Body of pancreas (tissue), 4 donors: ENCODE data around the gene DAP.

Experiments used
- CTCF ChIP-seq, 7 experiments: fragments of 450-650 bp in 4 of 7; fragments of 200-600 bp in 3 of 7; sonication (generic) in 3 of 7; IDR thresholded peaks; one replicate each; pipeline ENCODE4 v1.5.1; 2016 to 2019; ENCODE audit warnings: antibody characterized with exemption in 7 of 7
- POLR2A ChIP-seq, 3 donors: fragments of 450-650 bp; IDR thresholded peaks; one replicate each; pipeline ENCODE4 v1.6.1; 2016; ENCODE audit warnings: antibody characterized with exemption in 3 of 3, mild to moderate bottlenecking in 2 of 3

- TF ChIP-seq CTCF (IDR thresholded peaks at IDR 0.05) = no peak
- TF ChIP-seq POLR2A (IDR thresholded peaks at IDR 0.05) = no peak
Measured at GRCh38 chr5:10660135-10660534, 100.9 kb downstream of the DAP start.
